Motor neuron (in vitro differentiated cells): ENCODE measurements around the gene TSPAN14. TPM values are rescaled to one million over a fixed set of nuclear protein-coding genes. Genes with fewer than 3 reads are reported as not detected.
A peak's percentile ranks its signal among the peaks of the same experiment; 100 is the strongest.

Experiments
- ATAC-seq, 8 experiments: fragments of 200-7000 bp; cut with Tn5 transposase; replicated peaks in 6 of 8; 2 replicates each; pipeline ENCODE4 v1.8.0; 2021; ENCODE audit warnings: mild to moderate bottlenecking in 8 of 8, moderate library complexity in 8 of 8
- H3K27ac ChIP-seq, 2 donors: fragments of 250-450 bp; sonication (Bioruptor Pico); 2 replicates each; pipeline ENCODE4 v1.9.0; 2021; ENCODE audit warnings: antibody characterized with exemption in 2 of 2, mild to moderate bottlenecking in 2 of 2, moderate library complexity in 1 of 2
- H3K4me1 ChIP-seq, 2 donors: fragments of 250-450 bp; sonication (Bioruptor Pico); replicated peaks in 1 of 2; 2 replicates each; pipeline ENCODE4 v1.6.1; 2021; ENCODE audit warnings: antibody characterized with exemption in 2 of 2, mild to moderate bottlenecking in 2 of 2, moderate library complexity in 1 of 2
- H3K4me3 ChIP-seq, 5 donors: fragments of 250-450 bp; sonication (Bioruptor Pico); 2 replicates each; pipeline ENCODE4 v1.9.0; 2021; ENCODE audit warnings: antibody characterized with exemption in 5 of 5, mild to moderate bottlenecking in 5 of 5, moderate library complexity in 4 of 5
- WGBS, 10 experiments: fragments of 450-650 bp; shearing (Covaris generic); methylation state at CpG; one replicate each; pipeline ENCODE4 v1.0.0; 2022; 5-methylcytosine and 5-hydroxymethylcytosine counted together
- in situ Hi-C, 9 experiments: fragments of 400-800 bp; cut with MboI; loops; one replicate each; pipeline ENCODE4 v1.15.0; 2021; ENCODE audit warnings: low sequenced_read_pairs in 9 of 9, low pct_unique_long_range_greater_than_20kb in 2 of 9; ENCODE audit not compliant: unreplicated experiment in 9 of 9
- total RNA-seq, 8 experiments: library from RNA; unstranded; fragments of 300-600 nt; gene quantifications; 2 replicates each; pipeline versions ENCODE4 v1.2.3 to v1.2.4, GENCODE V29; 2022

TSPAN14 gene
- total RNA-seq, 8 experiments from 2014 or later: 12.4 to 44.8 (median 16.1) TPM

DNA sequence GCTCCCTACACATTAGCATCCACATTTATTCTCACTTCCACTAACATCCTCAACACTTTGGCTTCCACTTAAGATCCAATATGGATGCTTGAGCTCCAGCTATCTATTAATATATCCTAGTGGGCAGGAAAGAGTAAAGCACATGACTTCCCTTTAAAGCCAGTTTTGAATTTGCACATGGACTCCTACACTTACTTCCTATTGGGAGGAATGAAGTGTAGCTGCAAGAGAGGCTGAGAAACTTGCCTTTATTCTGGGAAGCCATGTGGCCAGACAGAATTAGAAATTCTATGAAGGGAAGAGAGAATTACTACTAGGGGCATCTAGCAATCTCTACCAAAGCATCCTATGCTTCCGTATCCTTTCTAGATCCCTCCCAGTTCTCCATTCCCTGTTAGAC lies 3.0 kb upstream of the TSPAN14 start:
- H3K4me3 ChIP-seq: no peak overlapping the region
- H3K27ac ChIP-seq: no peak overlapping the region
- peaks cover 11 to 12% of the 10 kb centered on the region in 2 donors for H3K4me1 ChIP-seq
- WGBS, 10 experiments: 100% methylated on average over 1 of the region's 1 CpG; no CpG with 5 or more reads in 5 of the 10 experiments
- in situ Hi-C loops: loop anchor here in 1 of 9 experiments (10.0 kb wide), 1 partner anchor 54 kb away; no protein-coding TSS in a partner anchor
- no peak for ATAC-seq

DNA sequence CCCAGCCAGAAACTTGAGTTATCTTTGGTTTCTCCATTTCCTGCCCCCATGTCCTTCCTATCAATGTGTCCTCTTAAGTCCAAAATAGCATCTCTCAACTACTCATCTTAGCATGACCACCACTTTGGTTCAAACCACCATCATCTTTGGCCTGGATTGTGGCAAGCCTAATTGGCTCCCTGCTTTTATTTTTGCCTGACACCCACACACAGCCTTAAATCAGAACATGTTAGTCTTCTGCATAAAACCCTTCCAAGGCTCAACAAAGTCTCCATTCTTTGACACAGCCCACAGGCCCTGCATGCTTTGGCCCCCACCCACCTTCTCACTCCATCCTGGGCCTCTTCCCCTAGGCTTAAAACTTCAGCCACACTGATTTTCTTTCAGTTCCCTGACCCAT lies 2.0 kb upstream of the TSPAN14 start:
- ATAC-seq: no peak
- H3K4me3 ChIP-seq: no peak overlapping the region
- H3K4me1 ChIP-seq: peaks cover 11 to 12% of the 10 kb centered on the region in 2 donors
- in situ Hi-C loops: loop anchor here in 1 of 9 experiments (10.0 kb wide), 1 partner anchor 53 kb away; no protein-coding TSS in a partner anchor
- no peak overlapping the region for H3K27ac ChIP-seq

DNA sequence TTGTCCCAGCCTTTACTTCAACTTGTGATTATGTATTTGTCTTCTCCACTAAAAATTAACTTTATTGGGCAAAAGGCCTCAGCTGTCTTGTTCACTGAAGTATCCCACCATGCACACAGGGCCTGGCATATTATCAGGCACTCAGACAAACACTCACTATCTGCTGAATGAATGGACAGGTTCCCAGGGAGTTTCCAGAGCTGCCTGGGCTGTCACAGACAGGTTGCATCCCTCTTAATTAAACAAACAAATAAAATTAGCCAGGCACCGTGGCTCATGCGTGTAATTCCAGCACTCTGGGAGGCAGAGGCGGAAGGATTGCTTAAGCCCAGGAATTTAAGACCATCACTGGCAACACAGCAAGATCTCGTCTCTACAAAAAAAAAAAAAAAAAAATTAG lies 1.5 kb upstream of the TSPAN14 start:
- Histone ChIP-seq H3K4me1 (peaks cover 11 to 12% of the 10 kb centered on the region in 2 donors), H3K27ac (no peak overlapping the region), H3K4me3 (no peak overlapping the region)
- ATAC-seq: no peak
- in situ Hi-C loops: loop anchor here in 1 of 9 experiments (10.0 kb wide), 1 partner anchor 52 kb away; no protein-coding TSS in a partner anchor
- WGBS, 10 experiments: 60 to 94% (median 67%) methylated on average over 1 to 3 of the region's 4 CpGs; no CpG with 5 or more reads in 7 of the 10 experiments

DNA sequence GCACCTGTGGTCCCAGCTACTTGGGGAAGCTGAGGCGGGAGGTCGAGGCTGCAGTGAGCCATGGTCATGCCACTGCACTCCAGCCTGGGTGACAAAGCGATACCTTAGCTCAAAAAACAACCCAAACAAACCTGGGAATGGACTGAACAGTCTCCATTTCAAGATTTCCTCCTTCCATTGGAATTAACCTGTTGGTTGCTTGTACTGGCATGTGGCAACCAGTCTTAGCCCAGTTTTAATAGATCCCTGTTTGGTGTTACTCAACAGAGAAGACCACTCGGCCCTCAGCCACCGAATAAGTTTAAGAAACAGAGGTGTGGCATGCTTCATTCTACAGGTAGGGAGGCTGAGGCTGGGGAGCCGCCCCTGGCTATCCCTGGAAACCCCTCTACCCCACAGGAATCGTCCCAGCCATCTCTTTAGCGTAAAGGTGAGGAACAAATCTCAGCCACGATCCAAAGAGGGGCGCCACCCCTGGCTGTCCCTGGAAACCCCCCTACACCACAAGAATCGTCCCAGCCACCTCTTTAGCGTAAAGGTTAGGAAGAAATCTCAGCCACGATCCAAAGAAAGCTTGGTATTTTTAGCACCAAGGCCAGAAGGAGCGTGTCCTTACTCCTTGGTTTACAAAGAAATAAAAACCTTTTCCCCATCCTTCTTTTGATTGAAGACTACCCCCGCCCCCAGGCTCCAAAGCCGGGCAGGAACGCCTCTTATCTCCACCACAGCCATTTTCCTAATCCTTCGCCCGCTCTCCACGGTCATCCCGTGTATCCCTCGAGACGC lies 861 bp upstream of the TSPAN14 start:
- WGBS, 10 experiments: 41 to 100% (median 52%) methylated on average over 1 to 10 of the region's 23 CpGs; no CpG with 5 or more reads in 5 of the 10 experiments
- peak overlapping the region; percentile 75 to 79 for H3K27ac ChIP-seq
- in situ Hi-C loops: loop anchor here in 1 of 9 experiments (10.0 kb wide), 1 partner anchor 52 kb away; no protein-coding TSS in a partner anchor
- no peak for ATAC-seq
- peaks cover 11 to 12% of the 10 kb centered on the region in 2 donors for H3K4me1 ChIP-seq
- peak overlapping the region; percentile 50 to 96 (median 74) for H3K4me3 ChIP-seq

DNA sequence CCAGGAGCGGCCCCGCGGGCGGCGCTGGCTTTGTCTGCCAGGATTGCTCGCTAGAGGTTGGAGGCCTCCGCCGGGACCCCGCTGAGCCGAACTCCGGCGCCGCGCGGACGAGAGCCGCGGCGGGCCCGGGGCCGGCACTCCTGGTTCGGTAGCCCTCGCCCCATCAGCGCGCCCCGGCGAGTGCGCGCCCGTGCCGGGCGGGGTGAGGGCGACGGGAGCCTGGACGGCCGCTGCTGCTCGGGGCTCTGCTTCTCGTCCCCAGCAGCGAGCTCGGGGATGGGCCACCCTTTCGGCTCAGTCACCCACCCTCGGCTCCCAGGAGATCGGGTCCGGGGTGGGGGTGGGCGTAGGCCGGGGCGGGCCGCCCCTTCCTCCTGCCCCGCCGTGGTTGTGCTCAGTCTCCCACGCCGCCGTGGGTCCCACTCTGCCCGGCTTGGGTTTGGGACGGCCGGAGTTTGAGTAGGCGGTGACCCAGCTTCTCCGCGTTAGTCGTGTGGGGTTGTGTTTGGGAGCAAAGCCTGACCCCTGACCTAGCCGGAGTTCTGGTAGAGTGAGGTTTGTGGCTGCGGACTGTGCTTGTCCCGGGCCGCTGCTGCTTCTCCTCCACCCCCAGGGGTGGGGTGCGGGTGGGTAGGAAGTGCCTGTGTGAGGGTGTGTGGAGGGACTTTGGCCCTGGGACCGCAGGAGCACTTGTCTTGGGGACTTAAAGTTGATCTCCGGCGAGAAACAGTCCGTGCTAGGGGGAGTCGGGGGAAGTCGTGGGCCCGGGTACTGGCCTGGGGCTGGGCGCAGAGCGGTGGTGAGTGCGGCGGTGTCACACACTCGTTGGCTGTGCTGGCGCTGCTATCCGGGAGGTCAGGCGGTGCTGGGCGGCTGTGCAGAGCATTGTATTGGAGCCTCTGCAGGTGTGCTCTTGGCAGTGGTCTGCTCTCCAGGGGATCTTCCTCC lies 677 bp downstream of the TSPAN14 start:
- peak overlapping the region; percentile 46 to 76 for H3K27ac ChIP-seq
- in situ Hi-C loops: loop anchor here in 1 of 9 experiments (10.0 kb wide), 1 partner anchor 50 kb away; no protein-coding TSS in a partner anchor
- H3K4me1 ChIP-seq: peaks cover 12 to 15% of the 10 kb centered on the region in 2 donors
- peak; percentile 10 to 42 (median 26) for ATAC-seq
- whole genome bisulfite sequencing, 10 experiments: 0% methylated on average over 3 of the region's 81 CpGs; no CpG with 5 or more reads in 9 of the 10 experiments
- peak overlapping the region; percentile 50 to 96 (median 74) for H3K4me3 ChIP-seq

DNA sequence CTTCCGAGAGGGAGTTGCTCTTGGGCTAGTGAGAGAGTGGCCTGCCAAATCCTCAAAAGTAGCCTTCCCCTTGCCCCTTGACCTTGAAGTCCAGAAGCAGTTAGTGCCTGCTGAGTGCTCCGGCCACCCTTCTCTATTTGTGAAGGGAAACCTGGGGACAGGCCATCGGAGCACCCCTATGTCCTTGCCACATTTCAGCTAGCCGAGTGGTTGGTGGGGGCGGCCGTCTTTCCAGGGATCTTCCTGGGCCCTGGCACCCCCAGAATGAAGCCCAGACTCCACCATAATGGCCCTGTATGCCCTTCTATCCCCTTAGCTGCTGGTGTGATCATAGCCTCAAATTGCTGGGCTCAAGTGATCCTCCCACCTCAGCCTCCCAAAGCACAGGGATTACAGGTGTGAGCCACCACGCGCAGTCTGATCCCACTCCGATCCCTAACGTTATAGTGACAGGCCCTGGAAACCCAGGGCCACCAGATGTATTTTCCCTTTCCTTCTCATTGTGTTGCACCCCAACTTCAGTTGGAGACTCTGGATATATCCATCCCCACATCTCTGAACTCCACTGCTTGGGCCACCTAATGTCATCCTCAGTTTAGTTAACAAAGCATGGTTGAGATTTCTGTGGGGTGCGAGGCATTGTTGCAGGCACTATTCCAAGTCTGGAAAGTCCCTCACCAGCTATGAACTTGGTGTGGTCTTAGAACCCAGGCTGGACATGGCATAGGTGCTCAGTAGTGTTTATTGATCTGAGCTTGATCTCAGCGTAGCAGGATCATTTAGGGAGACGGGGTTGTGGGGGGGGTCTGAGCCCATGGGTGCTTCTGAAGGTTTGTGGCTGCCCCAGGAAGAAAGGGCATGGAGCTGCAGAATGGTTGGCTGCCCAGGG lies 1.6 kb downstream of the TSPAN14 start:
- H3K27ac ChIP-seq: peak overlapping the region in 1 of 2 donors; percentile 76
- in situ Hi-C loops: loop anchor here in 1 of 9 experiments (10.0 kb wide), 1 partner anchor 49 kb away; no protein-coding TSS in a partner anchor
- ATAC-seq: no peak
- peak overlapping the region; percentile 50 to 96 (median 74) for H3K4me3 ChIP-seq
- peaks cover 13 to 18% of the 10 kb centered on the region in 2 donors for H3K4me1 ChIP-seq
- 71 to 95% (median 81%) methylated on average over 1 to 5 of the region's 13 CpGs; no CpG with 5 or more reads in 2 of the 10 experiments for WGBS, 10 experiments

DNA sequence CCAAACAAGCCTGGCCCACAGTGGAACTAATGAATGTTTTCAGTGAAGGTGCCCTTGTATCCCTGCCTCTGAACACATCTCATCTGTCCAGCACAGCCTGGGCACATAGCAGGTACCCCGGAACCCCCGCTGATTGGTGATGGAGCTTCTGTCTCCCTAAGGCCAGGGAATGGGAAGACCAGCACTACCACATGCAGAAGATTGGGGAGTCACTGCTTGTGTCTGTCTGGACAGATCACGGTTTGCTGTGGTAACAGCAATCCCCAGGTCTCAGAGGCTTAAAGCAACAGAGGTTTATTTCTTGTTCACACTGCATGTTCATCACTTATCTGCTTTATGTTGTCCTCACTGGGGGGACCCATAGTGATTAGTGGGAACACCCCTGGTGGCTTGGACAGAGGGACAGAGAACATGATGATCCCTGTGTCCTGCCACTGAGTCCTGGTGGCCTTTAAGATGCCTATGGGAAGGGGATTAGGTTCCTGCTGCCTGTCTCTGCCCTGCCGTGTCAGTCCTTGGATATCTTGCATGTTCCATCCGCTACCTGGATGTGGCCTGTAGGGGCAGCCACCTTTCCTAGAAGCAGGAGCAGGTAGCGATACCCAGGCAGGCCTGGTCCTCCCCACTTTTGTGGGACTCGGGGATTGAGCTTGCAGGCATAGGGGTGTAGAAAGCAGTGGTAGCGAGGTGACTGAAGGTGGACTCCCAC lies 3.6 kb downstream of the TSPAN14 start:
- Histone ChIP-seq H3K4me1 (peaks cover 22 to 28% of the 10 kb centered on the region in 2 donors), H3K4me3 (no peak overlapping the region), H3K27ac (no peak overlapping the region)
- ATAC-seq: no peak
- in situ Hi-C loops: loop anchor here in 1 of 9 experiments (10.0 kb wide), 1 partner anchor 47 kb away; no protein-coding TSS in a partner anchor
- WGBS, 10 experiments: 80 to 100% (median 100%) methylated on average over 1 to 2 of the region's 8 CpGs; no CpG with 5 or more reads in 3 of the 10 experiments

DNA sequence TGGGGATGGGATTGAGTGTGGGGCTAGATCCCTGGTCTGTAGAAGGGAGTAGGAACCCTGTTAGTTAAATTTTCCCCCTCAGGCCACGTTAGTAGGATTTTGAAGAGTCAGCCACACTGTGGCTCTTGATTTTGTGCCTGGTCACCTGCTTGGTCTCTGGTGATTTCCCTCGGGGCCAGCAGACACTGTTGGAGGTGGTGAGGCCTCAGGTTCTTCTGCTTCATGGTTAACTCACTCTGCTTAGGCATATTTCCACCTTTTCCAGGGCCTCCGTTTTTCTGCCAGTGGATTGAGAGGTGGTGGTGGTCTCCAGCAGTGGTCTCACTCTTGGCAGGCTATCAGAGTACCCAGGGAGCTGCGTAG lies 4.1 kb downstream of the TSPAN14 start:
- Histone ChIP-seq H3K4me3 (no peak overlapping the region), H3K27ac (no peak overlapping the region), H3K4me1 (peaks cover 23 to 30% of the 10 kb centered on the region in 2 donors)
- 60 to 100% (median 100%) methylated on average over 1 to 3 of the region's 4 CpGs; no CpG with 5 or more reads in 3 of the 10 experiments for WGBS, 10 experiments
- no peak for ATAC-seq
- in situ Hi-C loops: loop anchor here in 1 of 9 experiments (10.0 kb wide), 1 partner anchor 47 kb away; no protein-coding TSS in a partner anchor

DNA sequence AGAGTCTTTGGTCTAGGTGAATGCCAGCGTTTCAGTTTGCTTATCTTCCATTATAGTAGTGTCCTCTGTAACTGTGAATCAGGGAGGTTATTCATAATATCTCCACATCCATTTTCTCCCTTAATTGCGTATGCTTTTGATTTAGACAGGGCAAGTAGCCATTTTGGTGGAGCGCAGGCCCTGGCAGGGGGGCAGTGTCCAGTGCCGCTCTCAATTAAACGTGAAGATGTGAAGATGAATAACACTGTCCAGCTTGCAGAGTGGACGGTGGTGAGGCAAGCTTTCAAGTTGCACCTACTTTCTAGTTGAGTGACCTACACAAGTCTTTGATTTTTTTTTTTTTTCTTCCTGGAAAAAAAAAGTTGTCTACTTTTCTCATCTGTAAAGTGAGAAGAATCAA lies 4.5 kb downstream of the TSPAN14 start:
- no peak overlapping the region for H3K4me3 ChIP-seq
- H3K27ac ChIP-seq: no peak overlapping the region
- 3 to 100% (median 84%) methylated on average over 2 to 6 of the region's 6 CpGs; no CpG with 5 or more reads in 2 of the 10 experiments for WGBS, 10 experiments
- ATAC-seq: no peak
- H3K4me1 ChIP-seq: peaks cover 25 to 31% of the 10 kb centered on the region in 2 donors
- in situ Hi-C loops: loop anchor here in 1 of 9 experiments (10.0 kb wide), 1 partner anchor 46 kb away; no protein-coding TSS in a partner anchor

DNA sequence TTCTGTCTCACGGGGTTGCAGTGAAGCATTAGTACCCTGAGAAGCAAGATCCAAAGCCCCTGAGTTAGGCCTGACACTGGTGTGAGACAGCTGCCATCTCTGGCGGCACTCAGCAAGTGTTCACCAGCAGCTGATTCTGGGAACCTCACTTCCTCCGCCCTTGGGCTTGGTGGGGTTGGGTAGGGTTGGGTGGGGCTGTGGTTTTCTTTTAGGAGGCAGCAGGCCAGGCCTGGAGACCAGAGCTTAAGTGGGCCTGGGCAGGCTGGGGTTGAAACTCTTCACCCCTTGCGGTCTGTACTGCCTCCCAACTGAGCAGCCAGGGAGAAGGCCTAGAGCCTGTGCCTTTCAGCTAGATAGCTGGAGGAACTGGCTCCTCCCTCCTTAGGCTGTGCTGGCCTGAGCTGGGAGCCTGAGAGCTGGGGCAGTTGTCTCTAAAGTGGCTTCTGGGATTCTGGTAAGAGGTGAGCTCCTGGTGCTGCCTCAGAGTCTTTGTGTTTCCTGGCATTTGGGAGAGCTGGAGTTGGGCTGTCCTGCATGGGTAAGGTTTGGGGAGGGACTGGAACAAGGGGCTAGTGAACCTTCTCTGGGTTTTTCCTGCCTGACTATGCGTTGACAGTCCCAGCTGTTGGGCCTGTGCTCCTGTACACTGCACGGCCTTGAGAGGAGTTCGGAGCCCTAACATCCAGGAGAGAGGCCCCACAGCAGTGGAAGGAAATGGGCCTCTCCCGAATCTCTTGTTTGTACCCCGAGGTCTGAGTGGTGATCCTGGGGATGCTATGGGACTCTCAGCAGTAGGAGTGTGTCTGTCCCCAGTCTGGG lies 5.1 kb downstream of the TSPAN14 start:
- in situ Hi-C loops: loop anchor here in 1 of 9 experiments (10.0 kb wide), 1 partner anchor 46 kb away; no protein-coding TSS in a partner anchor
- Histone ChIP-seq H3K4me1 (peaks cover 31 to 38% of the 10 kb centered on the region in 2 donors), H3K4me3 (no peak overlapping the region), H3K27ac (no peak overlapping the region)
- peak in 4 of 8 experiments; percentile 18 to 68 (median 62) for ATAC-seq
- 0 to 90% (median 50%) methylated on average over 1 to 6 of the region's 9 CpGs; no CpG with 5 or more reads in 3 of the 10 experiments for WGBS, 10 experiments
